Activated T-helper 1 cell treated with Interleukin-2 at 50 U/mL for 16 hours (primary cell): Measurements from ENCODE around the gene GUCA1A.

ENCODE experiments used
- DNase-seq: peaks from one replicate; pipeline ENCODE4 v3.0.0-alpha.2; 2020; ENCODE audit warnings: low read depth

GUCA1A gene

DNA sequence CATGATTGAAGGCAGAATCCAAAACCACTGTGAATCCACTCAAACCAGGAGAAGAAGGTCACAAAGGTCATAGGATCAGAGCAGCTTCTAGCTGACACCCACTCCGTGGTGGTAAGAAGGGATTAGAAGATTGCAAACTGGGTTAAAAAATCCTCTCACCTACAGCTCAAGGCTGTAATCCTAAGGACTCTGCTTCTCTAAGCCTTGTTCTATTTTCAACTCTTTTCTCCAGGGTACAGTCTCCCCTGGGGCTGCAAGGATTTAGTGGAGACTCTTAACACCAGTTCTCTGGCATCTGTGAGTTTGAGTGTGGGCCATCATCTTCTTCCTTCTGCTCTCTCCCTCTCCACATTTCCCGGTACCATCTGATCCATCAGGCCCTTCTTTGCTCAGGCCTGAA lies at the start of gene GUCA1A:
Gene GUCA1A, plus strand, starts transcription at position 264 of the 400 bp plus-strand sequence. CDS start 250 bp downstream, outside the sequence.
- no peak for DNase-seq

GRCh38 chr6:42123379-42124103 lies 49.6 kb upstream of the GUCA1A start:
- DNase-seq: no peak

DNA sequence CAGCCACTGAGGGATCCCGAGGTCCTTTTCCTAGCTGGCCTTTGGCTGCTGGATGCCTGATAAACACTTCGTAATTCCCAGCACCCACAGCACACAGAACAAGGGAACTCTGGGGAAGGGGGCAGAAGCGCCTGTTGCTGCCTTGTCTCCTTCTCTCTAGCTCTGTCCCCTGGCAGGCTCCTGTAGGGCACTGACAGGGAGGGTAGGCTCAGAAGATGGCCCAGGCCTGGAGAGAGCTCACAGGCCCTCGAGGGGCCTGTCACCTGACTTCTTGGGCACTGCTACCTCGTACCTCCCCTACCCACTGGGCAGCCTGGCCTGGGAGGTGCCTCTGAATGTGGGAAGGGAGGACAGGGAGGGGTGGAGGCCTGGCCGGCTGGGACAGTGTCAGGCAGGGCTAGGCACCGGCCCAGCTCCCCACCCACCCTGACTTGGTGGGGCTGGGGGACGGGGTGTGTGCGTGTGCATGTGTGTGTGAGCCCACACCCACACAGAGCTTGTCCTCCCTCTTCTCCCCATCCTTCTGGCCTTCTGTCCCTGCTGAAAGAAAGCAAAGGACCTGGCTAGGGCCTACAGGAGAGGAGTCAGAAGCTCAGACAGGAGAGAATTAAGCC lies 48.8 kb upstream of the GUCA1A start:
- DNase-seq: no peak

- DNase-seq: no peak
Measured at GRCh38 chr6:42125231-42125630, 47.9 kb upstream of the GUCA1A start.

DNA sequence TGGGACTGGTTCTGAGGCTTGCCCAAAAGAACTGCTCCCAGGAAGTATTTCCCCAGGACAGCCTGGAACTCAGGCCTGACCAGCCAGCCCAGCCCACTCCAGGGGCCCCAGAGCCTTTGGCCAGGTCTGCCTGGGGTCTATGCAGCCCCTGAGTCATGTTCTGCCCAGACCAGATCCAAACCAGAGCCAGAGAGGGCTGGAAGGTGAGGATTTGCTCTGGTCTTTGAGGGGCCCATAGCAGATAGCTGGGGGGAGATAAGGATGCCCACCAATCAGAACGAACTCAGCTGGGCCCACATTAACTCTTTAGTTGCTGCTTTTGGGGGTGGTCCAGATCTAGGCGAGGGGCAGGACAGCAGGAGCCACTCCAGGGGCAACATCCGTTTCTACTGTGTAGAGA lies 47.5 kb upstream of the GUCA1A start:
- DNase-seq: no peak

DNA sequence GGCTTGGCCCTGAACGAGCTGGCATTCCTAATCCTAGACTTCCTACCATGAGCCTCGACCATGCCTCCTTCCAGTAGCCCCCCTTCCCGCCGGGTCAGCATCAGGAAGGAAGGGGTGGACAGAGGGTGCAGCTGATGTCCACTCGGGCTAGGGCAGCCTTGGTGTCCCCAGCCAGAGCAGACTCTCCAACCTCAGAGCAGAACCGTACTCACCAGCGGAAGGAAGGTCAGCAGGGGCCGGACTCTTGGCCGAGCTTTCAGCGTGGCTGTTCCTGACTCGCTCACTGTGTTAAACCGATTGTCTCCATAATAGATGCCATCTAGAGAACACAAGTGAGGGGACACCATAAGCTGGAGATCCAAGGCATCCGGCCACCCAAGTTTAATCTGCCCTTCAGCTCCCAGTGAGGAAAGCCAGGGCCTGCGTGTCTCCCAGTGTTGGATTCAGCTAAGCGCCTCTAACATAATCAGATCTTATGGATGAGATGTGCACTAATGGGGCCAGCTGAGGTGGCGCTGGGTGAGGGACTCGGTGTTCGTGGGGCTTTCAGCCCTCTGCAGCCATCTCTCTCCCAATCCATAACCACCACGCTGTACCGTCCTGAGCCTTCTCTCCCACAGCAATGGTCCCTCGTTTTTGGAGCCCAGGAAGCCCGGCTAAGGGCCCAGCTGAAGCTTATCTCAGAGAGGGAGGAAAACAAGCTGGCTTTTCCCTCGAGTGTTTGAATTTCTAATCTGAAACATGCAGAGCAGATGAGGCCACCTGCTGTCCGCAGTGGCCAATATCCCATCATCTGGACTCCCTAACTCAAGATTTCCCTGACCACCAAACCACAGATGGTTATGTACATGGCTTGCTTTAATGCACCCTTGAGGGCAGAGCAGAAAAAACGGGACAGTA lies 44.5 kb upstream of the GUCA1A start:
- no peak for DNase-seq

DNA sequence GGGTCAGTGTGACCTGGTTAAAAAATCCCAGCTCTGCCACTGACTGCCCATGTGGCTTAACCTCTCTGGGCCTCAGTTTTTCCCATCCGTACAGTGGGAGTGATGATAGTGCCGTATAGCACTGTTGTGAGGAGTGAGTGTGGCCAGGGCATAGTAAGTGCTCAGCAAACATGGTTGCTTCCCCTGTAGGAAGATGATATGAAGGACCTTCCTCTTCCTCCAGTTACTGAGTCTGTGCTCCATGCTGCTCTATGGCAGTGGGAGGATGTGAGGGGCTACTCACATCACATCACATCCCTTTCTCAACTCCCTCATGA lies 43.8 kb upstream of the GUCA1A start:
- no peak for DNase-seq

GRCh38 chr6:42131531-42131930 lies 41.6 kb upstream of the GUCA1A start:
- no peak for DNase-seq

- DNase-seq: no peak
Measured at GRCh38 chr6:42133926-42134325, 39.2 kb upstream of the GUCA1A start.

- DNase-seq: no peak
Measured at GRCh38 chr6:42135161-42135560, 38.0 kb upstream of the GUCA1A start.

DNA sequence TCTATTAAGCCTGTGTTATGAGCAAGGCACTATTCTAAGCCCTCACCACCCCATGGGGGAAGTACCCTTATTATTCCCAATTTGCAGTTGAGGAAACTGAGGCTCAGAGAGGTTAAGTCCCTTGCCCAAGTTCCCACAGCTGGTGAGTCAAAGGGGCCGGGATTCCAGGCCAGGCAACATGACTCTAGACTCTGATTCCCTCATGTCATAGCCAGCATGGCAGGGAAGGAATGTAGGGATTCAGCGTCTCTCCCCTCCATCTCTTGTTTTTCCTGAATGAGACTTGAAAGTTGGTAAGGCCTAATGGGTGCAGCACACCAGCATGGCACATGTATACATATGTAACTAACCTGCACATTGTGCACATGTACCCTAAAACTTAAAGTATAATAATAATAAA lies 37.4 kb upstream of the GUCA1A start:
- no peak for DNase-seq

GRCh38 chr6:42136508-42137193 lies 36.5 kb upstream of the GUCA1A start:
- no peak for DNase-seq

DNA sequence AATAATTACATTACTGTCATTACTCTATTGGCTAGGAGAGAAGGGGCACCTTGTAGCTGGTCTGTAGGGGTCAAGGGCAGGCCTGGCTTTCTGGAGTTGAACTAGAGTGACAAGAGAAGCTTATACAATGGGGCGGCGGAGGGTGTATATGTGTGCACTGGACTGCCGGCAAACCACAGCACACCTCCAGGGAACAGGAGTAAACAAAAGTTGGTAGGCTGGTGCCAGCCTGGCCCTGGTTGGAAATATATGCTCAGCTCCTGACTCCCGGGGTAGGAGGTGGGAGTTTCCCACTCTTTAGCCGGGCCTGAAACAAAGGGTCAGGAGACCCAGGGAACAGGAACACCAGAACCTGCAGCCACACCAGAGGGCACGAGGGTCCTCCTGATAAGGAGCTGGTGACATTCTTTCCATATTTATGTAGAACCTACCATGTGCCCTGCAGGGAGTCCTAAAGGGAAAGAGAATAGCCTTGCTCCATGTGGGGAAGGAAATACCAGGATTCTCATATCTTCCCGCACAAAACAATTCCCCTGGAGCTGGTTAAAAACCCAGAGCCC lies 35.9 kb upstream of the GUCA1A start:
- DNase-seq: no peak

GRCh38 chr6:42138190-42138589 lies 35.0 kb upstream of the GUCA1A start:
- DNase-seq: no peak

DNA sequence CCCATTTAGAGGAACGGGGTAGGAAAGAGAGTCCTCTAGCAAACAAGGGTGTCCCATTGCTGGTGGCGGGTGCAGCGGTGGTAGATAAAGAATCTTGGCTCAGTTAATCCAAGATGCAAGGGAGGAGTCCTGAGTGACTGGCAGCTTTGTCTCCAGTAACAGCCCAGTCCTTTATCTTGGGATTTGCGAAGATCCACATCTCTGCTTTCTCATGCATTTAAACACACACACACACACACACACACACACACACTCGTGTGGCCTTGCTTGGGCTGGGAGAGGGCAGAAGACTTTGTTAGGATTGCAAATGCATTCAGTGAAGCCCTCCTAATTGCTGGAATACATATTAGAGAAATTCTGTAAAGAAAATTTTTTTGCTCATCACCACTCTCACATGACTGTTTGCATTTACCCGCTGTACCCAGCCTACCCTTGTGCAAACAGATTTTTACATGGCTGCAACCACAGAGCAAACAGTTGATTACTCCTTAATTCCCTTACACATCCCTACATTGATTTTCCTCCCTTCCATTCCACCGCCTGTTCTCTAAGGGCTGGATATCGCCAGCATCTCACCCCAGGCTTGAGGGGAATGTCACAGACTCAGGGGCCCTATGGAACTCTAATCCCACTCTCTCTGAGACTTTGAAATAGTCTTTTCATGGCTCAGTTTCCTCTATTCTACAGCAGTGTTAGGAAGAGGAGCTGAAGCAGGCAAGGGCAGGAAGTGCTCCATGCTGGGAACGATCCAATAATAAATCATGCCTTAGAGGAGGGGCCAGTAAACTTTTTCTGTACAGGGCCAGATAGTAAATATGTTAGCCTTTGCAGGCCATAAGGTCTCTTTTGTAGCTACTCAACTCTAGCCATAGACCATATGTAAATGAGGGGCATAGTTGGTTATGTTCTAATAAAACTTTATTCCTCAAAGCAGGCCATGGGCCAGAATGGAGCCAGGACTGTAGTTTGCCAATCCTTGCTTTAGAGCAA lies 34.2 kb upstream of the GUCA1A start:
- DNase-seq: no peak

GRCh38 chr6:42140032-42140431 lies 33.1 kb upstream of the GUCA1A start:
- no peak for DNase-seq

- no peak for DNase-seq
Measured at GRCh38 chr6:42140756-42141602, 32.2 kb upstream of the GUCA1A start.

DNA sequence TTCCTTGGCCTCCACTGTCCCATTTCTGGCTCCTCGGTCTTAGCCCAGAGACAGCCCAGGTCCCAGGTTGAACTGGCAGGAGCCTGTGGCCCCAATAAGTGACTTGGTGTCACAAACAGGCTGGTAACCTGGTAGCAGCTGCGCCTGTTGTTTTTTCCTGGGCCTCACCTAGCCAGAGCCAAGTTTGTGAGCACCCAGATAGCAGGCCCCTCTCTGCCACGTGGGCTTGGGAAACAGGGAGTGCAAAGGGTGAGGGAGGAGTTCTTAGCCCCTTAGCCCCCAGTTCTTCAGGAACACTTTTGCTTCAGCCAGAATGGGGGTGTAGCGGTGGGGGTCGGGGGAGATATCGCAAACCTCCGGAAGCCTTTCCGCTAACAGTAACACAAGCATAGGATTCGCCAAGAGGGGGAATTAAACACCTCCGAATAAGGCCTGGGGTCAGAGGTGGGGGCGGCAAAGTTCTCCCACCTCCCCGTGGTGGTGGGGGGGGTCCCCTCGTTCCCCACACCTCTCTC lies 31.5 kb upstream of the GUCA1A start:
- no peak for DNase-seq

GRCh38 chr6:42142118-42142835 lies 30.9 kb upstream of the GUCA1A start, which contains the start of gene C6orf132:
C6orf132 (minus strand) TSS chr6:42142620; CDS start chr6:42142444, 176 bp downstream.
- no peak for DNase-seq
